H1 (cell line): ENCODE measurements around the gene TSEN54. TPM values are rescaled to one million over a fixed set of nuclear protein-coding genes. Genes with fewer than 3 reads are reported as not detected.

Experiments used
- CTCF ChIA-PET: fragments of 300-600 bp; sonication (Branson Sonifier 250); formaldehyde crosslinking; loops from one replicate; lab custom pipeline; 2021; ENCODE audit not compliant: partially characterized antibody; lab: Charles Lee
- POLR2A ChIA-PET: fragments of 300-600 bp; sonication (Branson Sonifier 250); formaldehyde crosslinking; loops from one replicate; lab custom pipeline; 2021; ENCODE audit warnings: inconsistent platforms; ENCODE audit not compliant: partially characterized antibody; lab: Charles Lee
- DNase-seq, 2 experiments: peaks; one replicate each; pipeline versions ENCODE4 v3.0.0 to v3.0.0-alpha.2; 2010 to 2022; ENCODE audit warnings: low spot score in 2 of 2, low read depth in 1 of 2, mixed read lengths in 1 of 2
- FAIRE-seq: peaks from 2 replicates; lab custom pipeline; 2011; peaks lifted over from hg19 to GRCh38; lab: Jason Lieb, UNC
- H2AFZ ChIP-seq: 2 replicates; pipeline ENCODE4 v1.8.1; 2012; ENCODE audit warnings: low read length, inconsistent platforms
- H2AK5ac ChIP-seq: 2 replicates; pipeline ENCODE4 v1.6.1; 2013; ENCODE audit warnings: low read depth, low read length
- H2BK120ac ChIP-seq: replicated peaks from 2 replicates; pipeline ENCODE3; 2013; ENCODE audit warnings: low read depth, low read length, inconsistent platforms
- H2BK12ac ChIP-seq: 2 replicates; pipeline ENCODE4 v1.6.1; 2013; ENCODE audit warnings: low read depth, low read length
- H2BK15ac ChIP-seq: 2 replicates; pipeline ENCODE4 v1.6.1; 2013; ENCODE audit warnings: low read length
- H2BK20ac ChIP-seq: 2 replicates; pipeline ENCODE4 v1.6.1; 2013; ENCODE audit warnings: low read length
- H2BK5ac ChIP-seq: 2 replicates; pipeline ENCODE4 v1.6.1; 2013; ENCODE audit warnings: low read depth, low read length
- H3K14ac ChIP-seq: 2 replicates; pipeline ENCODE4 v1.6.1; 2013; ENCODE audit warnings: inconsistent platforms; ENCODE audit not compliant: insufficient read length
- H3K18ac ChIP-seq: 2 replicates; pipeline ENCODE4 v1.6.1; 2013; ENCODE audit warnings: low read length; ENCODE audit errors: extremely low read depth
- H3K23ac ChIP-seq: 2 replicates; pipeline ENCODE4 v1.6.1; 2013; ENCODE audit warnings: inconsistent platforms; ENCODE audit not compliant: insufficient read length
- H3K23me2 ChIP-seq: 2 replicates; pipeline ENCODE4 v1.6.1; 2013; ENCODE audit warnings: low read depth, low read length
- H3K27ac ChIP-seq: 2 replicates; pipeline ENCODE4 v1.6.1; 2011; ENCODE audit warnings: low read depth, low read length, inconsistent platforms
- H3K27me3 ChIP-seq, 4 experiments: replicated peaks in 1 of 4; 1 replicate in 1 of 4; 2 replicates in 3 of 4; pipeline versions ENCODE4 v1.6.1 to v1.8.1; 2011 to 2013; ENCODE audit warnings: low read length in 3 of 4, mild to moderate bottlenecking in 3 of 4, inconsistent platforms in 2 of 4, mixed read lengths in 2 of 4, moderate library complexity in 1 of 4; ENCODE audit not compliant: control insufficient read depth in 3 of 4, insufficient read depth in 3 of 4; ENCODE audit errors: extremely low read depth in 1 of 4
- H3K36me3 ChIP-seq, 4 experiments: 2 replicates each; pipeline versions ENCODE4 v1.6.1 to v1.8.1; 2011 to 2013; ENCODE audit warnings: mild to moderate bottlenecking in 4 of 4, low read length in 3 of 4, moderate library complexity in 2 of 4, control low read depth in 1 of 4, inconsistent platforms in 1 of 4; ENCODE audit not compliant: insufficient read depth in 4 of 4, control insufficient read depth in 2 of 4
- H3K4ac ChIP-seq: replicated peaks from 2 replicates; pipeline ENCODE3; 2013; ENCODE audit warnings: low read length, low read depth, mixed read lengths, inconsistent platforms; ENCODE audit not compliant: insufficient read length
- H3K4me1 ChIP-seq, 4 experiments: replicated peaks in 1 of 4; 1 replicate in 1 of 4; 2 replicates in 3 of 4; pipeline versions ENCODE4 v1.6.1 to v1.8.1; 2011 to 2013; ENCODE audit warnings: low read length in 3 of 4, inconsistent platforms in 2 of 4, mixed read lengths in 1 of 4; ENCODE audit not compliant: insufficient read depth in 4 of 4, control insufficient read depth in 3 of 4
- H3K4me2 ChIP-seq, 2 experiments: 2 replicates each; pipeline versions ENCODE4 v1.6.1 to v1.8.1; 2011 to 2013; ENCODE audit warnings: low read depth in 2 of 2, low read length in 2 of 2, control low read depth in 1 of 2, inconsistent platforms in 1 of 2, mild to moderate bottlenecking in 1 of 2; ENCODE audit not compliant: insufficient read depth in 1 of 2
- H3K4me3 ChIP-seq, 4 experiments: fragments of 200-600, 300-600 bp in 1 of 4; sonication (generic), shearing (Covaris generic), sonication (Bioruptor Twin) in 1 of 4; 2 replicates each; pipeline versions ENCODE4 v1.5.1 to v1.8.1; 2011 to 2016; ENCODE audit warnings: low read length in 4 of 4, low read depth in 3 of 4, control low read depth in 2 of 4, inconsistent platforms in 2 of 4, mild to moderate bottlenecking in 2 of 4, mixed read lengths in 1 of 4, moderate library complexity in 1 of 4; ENCODE audit not compliant: insufficient read depth in 2 of 4; ENCODE audit errors: extremely low read depth in 1 of 4
- H3K56ac ChIP-seq: replicated peaks from 2 replicates; pipeline ENCODE3; 2013; ENCODE audit warnings: low read depth, mild to moderate bottlenecking, mixed read lengths, low read length, inconsistent platforms; ENCODE audit not compliant: insufficient read length
- H3K79me1 ChIP-seq: 2 replicates; pipeline ENCODE4 v1.6.1; 2013; ENCODE audit warnings: low read depth, low read length, control low read depth
- H3K79me2 ChIP-seq, 2 experiments: 2 replicates each; pipeline versions ENCODE4 v1.6.1 to v1.8.1; 2012 to 2013; ENCODE audit warnings: low read length in 2 of 2, mild to moderate bottlenecking in 2 of 2, inconsistent platforms in 1 of 2; ENCODE audit not compliant: insufficient read depth in 2 of 2, control insufficient read depth in 1 of 2
- H3K9ac ChIP-seq, 4 experiments: replicated peaks in 1 of 4; 1 replicate in 1 of 4; 2 replicates in 3 of 4; pipeline versions ENCODE4 v1.6.1 to v1.8.1; 2011 to 2013; ENCODE audit warnings: low read depth in 3 of 4, low read length in 3 of 4, control low read depth in 2 of 4, mild to moderate bottlenecking in 2 of 4, moderate library complexity in 2 of 4, inconsistent platforms in 1 of 4; ENCODE audit errors: extremely low read depth in 1 of 4
- H3K9me3 ChIP-seq, 2 experiments: 2 replicates each; pipeline versions ENCODE4 v1.6.1 to v1.8.1; 2012 to 2013; ENCODE audit warnings: mild to moderate bottlenecking in 2 of 2, moderate library complexity in 2 of 2, control low read depth in 1 of 2, inconsistent platforms in 1 of 2, low read depth in 1 of 2, low read length in 1 of 2, mixed read lengths in 1 of 2; ENCODE audit not compliant: insufficient read depth in 2 of 2
- H4K20me1 ChIP-seq, 2 experiments: replicated peaks in 1 of 2; 2 replicates each; pipeline versions ENCODE3 to v1.8.1; 2011 to 2013; ENCODE audit warnings: inconsistent platforms in 2 of 2, low read length in 2 of 2, mild to moderate bottlenecking in 1 of 2; ENCODE audit not compliant: insufficient read depth in 2 of 2, control insufficient read depth in 1 of 2
- H4K5ac ChIP-seq: 2 replicates; pipeline ENCODE4 v1.6.1; 2013; ENCODE audit warnings: low read length, low read depth, mixed read lengths, inconsistent platforms; ENCODE audit not compliant: insufficient read length
- H4K8ac ChIP-seq: 2 replicates; pipeline ENCODE4 v1.8.0; 2013; ENCODE audit warnings: mild to moderate bottlenecking, moderate library complexity, low read length, inconsistent platforms; ENCODE audit not compliant: insufficient read depth; ENCODE audit errors: extremely low read depth
- H4K91ac ChIP-seq: replicated peaks from 2 replicates; pipeline ENCODE3; 2013; ENCODE audit warnings: low read length, mixed read lengths, inconsistent platforms; ENCODE audit not compliant: insufficient read length
- CHD1 ChIP-seq: IDR thresholded peaks from 2 replicates; pipeline ENCODE4 v1.6.1; 2012; ENCODE audit warnings: low read depth, low read length, improper control_type of control experiment
- RBBP5 ChIP-seq: IDR thresholded peaks from 2 replicates; pipeline ENCODE4 v1.7.1; 2012; ENCODE audit warnings: low read depth, mild to moderate bottlenecking, inconsistent platforms, low read length, moderate library complexity, borderline replicate concordance
- SIN3A ChIP-seq, 2 experiments: IDR thresholded peaks in 1 of 2; conservative IDR thresholded peaks in 1 of 2; 2 replicates each; pipeline ENCODE4 v1.6.1; 2011 to 2012; ENCODE audit warnings: low read length in 2 of 2, improper control_type of control experiment in 1 of 2, low read depth in 1 of 2, mild to moderate bottlenecking in 1 of 2
- SP1 ChIP-seq: IDR thresholded peaks from 2 replicates; pipeline ENCODE4 v1.6.1; 2011; ENCODE audit warnings: low read depth, low read length
- SUZ12 ChIP-seq: fragments of 200-600 bp; sonication (generic); IDR thresholded peaks from 2 replicates; pipeline ENCODE4 v1.6.1; 2012; ENCODE audit warnings: mild to moderate bottlenecking, inconsistent platforms, low read length, moderate library complexity, mixed read lengths
- TAF7 ChIP-seq: optimal IDR thresholded peaks from 2 replicates; pipeline ENCODE3; 2011; ENCODE audit warnings: low read depth, mild to moderate bottlenecking, inconsistent platforms, low read length, moderate library complexity, borderline replicate concordance
- WGBS, 2 experiments: shearing (Covaris generic) in 1 of 2; methylation state at CpG; one replicate each; pipeline versions ENCODE4 v1.1.6 to v1.1.7; 2013 to 2015; ENCODE audit warnings: low lambda C conversion rate in 2 of 2, mixed read lengths in 2 of 2, inconsistent platforms in 1 of 2, low coverage in 1 of 2, missing lambda C conversion rate in 1 of 2; ENCODE audit not compliant: insufficient replicate concordance in 2 of 2, insufficient coverage in 1 of 2, insufficient read length in 1 of 2; ENCODE audit errors: extremely low coverage in 1 of 2, missing lambda C conversion rate in 1 of 2; 5-methylcytosine and 5-hydroxymethylcytosine counted together
- polyA plus RNA-seq, 7 experiments: library from polyadenylated mRNA; depleted of rRNA in 3 of 7; stranded (reverse) in 5 of 7; unstranded in 2 of 7; fragments of >200 nt in 5 of 7; fragments of 200-250 nt in 2 of 7; gene quantifications; 1 replicate in 5 of 7; 2 replicates in 1 of 7; 4 replicates in 1 of 7; pipeline versions ENCODE4 v1.2.1 to v1.2.3, GENCODE V29; 2011 to 2013; ENCODE audit warnings: missing spikeins in 2 of 7, mixed read lengths in 2 of 7
- total RNA-seq: library from RNA; stranded (reverse); fragmentation: NEBNext Ultra II Directional; extraction: Animal tissue kit (Norgen Biotek cat#: 25700); gene quantifications from 2 replicates; pipeline ENCODE4 v1.2.1, GENCODE V29; 2021

Gene TSEN54
- total and polyA plus RNA-seq, 2 of the 8 experiments (the other 6 are each of a cell fraction or from before 2014, with no cell fraction given) = 43.6 to 60.3 TPM

DNA sequence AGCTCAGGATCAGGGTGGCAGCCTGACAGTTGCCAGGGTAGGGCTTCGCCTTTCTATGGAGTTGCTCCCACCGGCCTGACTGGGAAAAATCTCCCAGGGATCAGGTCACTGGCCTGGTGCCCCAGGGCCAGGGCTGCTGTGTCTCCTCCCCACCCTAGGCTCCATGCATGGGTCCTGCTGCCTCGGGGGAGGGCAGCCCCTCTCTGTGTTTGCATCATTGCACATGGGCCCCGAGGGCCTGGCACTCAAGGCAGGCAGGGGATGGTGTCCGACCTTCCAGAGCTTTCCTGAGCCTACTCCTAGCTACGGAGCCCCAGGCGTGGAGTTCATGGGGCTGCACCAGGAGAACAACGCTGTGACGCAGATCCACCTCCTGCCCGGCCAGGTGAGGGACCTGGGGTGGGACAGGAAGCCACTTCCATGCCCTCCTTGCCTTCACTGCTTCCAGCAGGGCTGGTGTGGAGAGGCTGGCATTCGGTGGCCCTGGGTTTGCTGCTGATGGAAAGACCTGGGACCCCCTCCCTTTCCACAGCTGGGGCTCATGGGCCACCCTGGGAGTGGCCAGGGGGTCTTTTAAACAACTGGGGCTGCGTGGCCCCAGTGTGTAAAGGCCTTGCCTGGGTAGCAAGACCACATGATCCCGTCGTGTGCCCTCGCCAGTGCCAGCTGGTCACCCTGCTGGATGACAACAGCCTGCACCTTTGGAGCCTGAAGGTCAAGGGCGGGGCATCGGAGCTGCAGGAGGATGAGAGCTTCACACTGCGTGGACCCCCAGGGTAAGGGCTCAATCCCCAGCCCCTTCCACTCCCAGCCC is 41.7 kb downstream of the TSEN54 start:
- H3K14ac ChIP-seq = no peak overlapping the region
- no peaks in the 10 kb centered on the region for H3K79me2 ChIP-seq
- POLR2A ChIA-PET = interaction anchor here (1.1 to 1.5 kb wide), 3 partner anchors 16 to 42 kb away, joined by 3 to 4 read pairs (median 3); partner anchors contain the start of genes LLGL2 and TSEN54
- no peak overlapping the region for H3K4me3 ChIP-seq
- no peak overlapping the region for H3K23ac ChIP-seq
- H2BK20ac ChIP-seq = no peak overlapping the region
- H2BK5ac ChIP-seq = peak overlapping the region; percentile 60; the same call in 1 of the 2 replicates
- H4K8ac ChIP-seq = no peak overlapping the region; the same call in 1 of the 2 replicates
- H2BK12ac ChIP-seq = 0 out of 2 replicates have a peak overlapping the region, but pooled peaks have one; percentile 27
- no peaks in the 10 kb centered on the region for H3K9me3 ChIP-seq
- peaks cover 0 to 17% (median 5%) of the 10 kb centered on the region in 4 experiments; a peak in 4 of 7 replicates for H3K4me1 ChIP-seq
- 93% methylated on average over 17 of the region's 18 CpGs; no CpG with 5 or more reads in 1 of the 2 experiments for WGBS, 2 experiments
- no peak overlapping the region for H2BK120ac ChIP-seq
- no peak overlapping the region for H4K91ac ChIP-seq
- no peak for DNase-seq
- H3K4me2 ChIP-seq = 0 out of 4 replicates have a peak overlapping the region, but pooled peaks of 1 of the 2 experiments have one; percentile 10
- H3K36me3 ChIP-seq = peaks cover 2 to 3% (median 2%) of the 10 kb centered on the region in 4 experiments
- H3K27me3 ChIP-seq = no peaks in the 10 kb centered on the region
- no peak overlapping the region for H3K9ac ChIP-seq
- no peaks in the 10 kb centered on the region for H3K79me1 ChIP-seq
- no peak overlapping the region for H3K18ac ChIP-seq
- no peak overlapping the region for H3K4ac ChIP-seq
- no peak overlapping the region for H2BK15ac ChIP-seq
- TF ChIP-seq SP1 = no peak
- TF ChIP-seq RBBP5 = no peak
- TF ChIP-seq CHD1 = no peak
- TF ChIP-seq SUZ12 = no peak
- no peak for TF ChIP-seq SIN3A (conservative IDR thresholded peaks at IDR 0.05 in 1 of 2, IDR thresholded peaks at IDR 0.05 in 1 of 2; ENCODE audit: low read depth in 1 of 2, low read length in 2 of 2)
- no peak for TF ChIP-seq TAF7
- FAIRE-seq = no peak
- H3K27ac ChIP-seq = no peak overlapping the region
- no peak overlapping the region for H2AFZ ChIP-seq
- 0 out of 2 replicates have a peak overlapping the region, but pooled peaks have one; percentile 24 for H2AK5ac ChIP-seq
- CTCF ChIA-PET = interaction anchor here (0.7 to 1.4 kb wide), 8 partner anchors 13 to 96 kb away, joined by 3 read pairs; partner anchors contain the start of gene TSEN54
- no peak overlapping the region for H4K5ac ChIP-seq
- H3K56ac ChIP-seq = no peak overlapping the region
- peaks cover 0 to 7% of the 10 kb centered on the region in 2 experiments for H4K20me1 ChIP-seq
- H3K23me2 ChIP-seq = no peaks in the 10 kb centered on the region
